Mesenchymal stem cell (in vitro differentiated cells and primary cell): ENCODE measurements around the gene EPG5.

ENCODE experiments used
- DNase-seq: peaks from one replicate; pipeline ENCODE4 v3.0.0-alpha.2; 2013
- H2AFZ ChIP-seq: one replicate; pipeline ENCODE4 v1.6.1; 2013; ENCODE audit warnings: low read depth, mild to moderate bottlenecking, control low read depth, inconsistent platforms, low read length, moderate library complexity
- H2AK5ac ChIP-seq: 2 replicates; pipeline ENCODE4 v1.6.1; 2013; ENCODE audit warnings: low read length, moderate library complexity, mild to moderate bottlenecking, inconsistent platforms; ENCODE audit not compliant: severe bottlenecking
- H2BK120ac ChIP-seq: one replicate; pipeline ENCODE4 v1.6.1; 2013; ENCODE audit warnings: low read depth, mild to moderate bottlenecking, inconsistent platforms, low read length, moderate library complexity
- H2BK12ac ChIP-seq, 2 experiments: one replicate each; pipeline ENCODE4 v1.6.1; 2013; ENCODE audit warnings: inconsistent platforms in 2 of 2, low read length in 2 of 2, mild to moderate bottlenecking in 2 of 2, moderate library complexity in 2 of 2, control low read depth in 1 of 2
- H2BK15ac ChIP-seq: one replicate; pipeline ENCODE4 v1.6.1; 2013; ENCODE audit warnings: mild to moderate bottlenecking, low read depth, inconsistent platforms; ENCODE audit not compliant: poor library complexity, severe bottlenecking
- H2BK5ac ChIP-seq: 2 replicates; pipeline ENCODE4 v1.6.1; 2013; ENCODE audit warnings: low read depth, mild to moderate bottlenecking, low read length, control low read depth, inconsistent platforms; ENCODE audit not compliant: poor library complexity, severe bottlenecking
- H3K14ac ChIP-seq, 2 experiments: one replicate each; pipeline ENCODE4 v1.6.1; 2013; ENCODE audit warnings: inconsistent platforms in 2 of 2, low read length in 2 of 2, control low read depth in 1 of 2, mild to moderate bottlenecking in 1 of 2, moderate library complexity in 1 of 2
- H3K18ac ChIP-seq, 2 experiments: one replicate each; pipeline ENCODE4 v1.6.1; 2013; ENCODE audit warnings: inconsistent platforms in 2 of 2, low read length in 2 of 2, control low read depth in 1 of 2, low read depth in 1 of 2, mild to moderate bottlenecking in 1 of 2
- H3K23ac ChIP-seq, 2 experiments: one replicate each; pipeline ENCODE4 v1.6.1; 2013; ENCODE audit warnings: inconsistent platforms in 2 of 2, low read length in 2 of 2, mild to moderate bottlenecking in 2 of 2, moderate library complexity in 2 of 2, control low read depth in 1 of 2
- H3K27ac ChIP-seq: 2 replicates; pipeline ENCODE4 v1.5.1; 2013; ENCODE audit warnings: mild to moderate bottlenecking, moderate library complexity, low read length, control low read depth, inconsistent platforms; ENCODE audit not compliant: poor library complexity, severe bottlenecking
- H3K27me3 ChIP-seq, 2 experiments: 2 replicates each; pipeline versions ENCODE4 v1.6.1 to v1.7.0; 2013; ENCODE audit warnings: low read length in 2 of 2, mild to moderate bottlenecking in 2 of 2, moderate library complexity in 2 of 2, control low read depth in 1 of 2, inconsistent platforms in 1 of 2; ENCODE audit not compliant: control insufficient read depth in 1 of 2, insufficient read depth in 1 of 2
- H3K36me3 ChIP-seq, 2 experiments: 2 replicates each; pipeline versions ENCODE4 v1.6.1 to v1.7.0; 2013; ENCODE audit warnings: low read length in 2 of 2, control low read depth in 1 of 2, inconsistent platforms in 1 of 2, low read depth in 1 of 2, mild to moderate bottlenecking in 1 of 2; ENCODE audit not compliant: insufficient read depth in 2 of 2, control insufficient read depth in 1 of 2
- H3K4ac ChIP-seq, 2 experiments: one replicate each; pipeline ENCODE4 v1.6.1; 2013; ENCODE audit warnings: inconsistent platforms in 2 of 2, low read length in 2 of 2, mild to moderate bottlenecking in 2 of 2, moderate library complexity in 2 of 2, control low read depth in 1 of 2, low read depth in 1 of 2
- H3K4me1 ChIP-seq: 2 replicates; pipeline ENCODE4 v1.6.1; 2013; ENCODE audit warnings: low read depth, low read length, control low read depth; ENCODE audit not compliant: control insufficient read depth, insufficient read depth
- H3K4me2 ChIP-seq: 2 replicates; pipeline ENCODE4 v1.6.1; 2013; ENCODE audit warnings: low read length, mild to moderate bottlenecking, inconsistent platforms; ENCODE audit not compliant: poor library complexity, severe bottlenecking
- H3K4me3 ChIP-seq, 2 experiments: 2 replicates each; pipeline versions ENCODE4 v1.5.1 to v1.7.0; 2013; ENCODE audit warnings: low read length in 2 of 2, mild to moderate bottlenecking in 2 of 2, control low read depth in 1 of 2, low read depth in 1 of 2; ENCODE audit not compliant: insufficient read depth in 1 of 2
- H3K79me1 ChIP-seq: replicated peaks from 2 replicates; pipeline ENCODE4 v1.6.1; 2013; ENCODE audit warnings: mild to moderate bottlenecking, control low read depth, low read length, inconsistent platforms; ENCODE audit not compliant: poor library complexity, severe bottlenecking
- H3K9ac ChIP-seq: 2 replicates; pipeline ENCODE4 v1.7.0; 2013; ENCODE audit warnings: mild to moderate bottlenecking, low read length, moderate library complexity
- H3K9me3 ChIP-seq: 2 replicates; pipeline ENCODE4 v1.7.0; 2013; ENCODE audit warnings: mild to moderate bottlenecking, low read length; ENCODE audit not compliant: control insufficient read depth
- H4K8ac ChIP-seq: one replicate; pipeline ENCODE4 v1.6.1; 2013; ENCODE audit warnings: inconsistent platforms, mild to moderate bottlenecking, low read length, moderate library complexity
- H4K91ac ChIP-seq: one replicate; pipeline ENCODE4 v1.6.1; 2013; ENCODE audit warnings: mild to moderate bottlenecking, low read length, inconsistent platforms
- WGBS: methylation state at CpG from one replicate; pipeline ENCODE4 v1.1.7; 2013; ENCODE audit warnings: mixed read lengths; 5-methylcytosine and 5-hydroxymethylcytosine counted together

The EPG5 gene

GRCh38 chr18:45920367-45920766, 46.8 kb downstream of the EPG5 start:
- Histone ChIP-seq H4K91ac (no peak overlapping the region), H3K9me3 (no peaks in the 10 kb centered on the region), H3K36me3 (peaks cover 37 to 95% of the 10 kb centered on the region in 2 experiments), H3K9ac (no peak overlapping the region), H2BK120ac (no peak overlapping the region), H2BK12ac (no peak overlapping the region), H3K4me3 (no peak overlapping the region), H3K79me1 (peaks cover 21% of the 10 kb centered on the region), H3K23ac (no peak overlapping the region), H3K4me2 (no peak overlapping the region), H3K4me1 (no peaks in the 10 kb centered on the region), H2BK15ac (no peak overlapping the region), H3K4ac (no peak overlapping the region), H2AFZ (no peak overlapping the region), H3K27ac (no peak overlapping the region), H2BK5ac (no peak overlapping the region), H3K27me3 (no peaks in the 10 kb centered on the region), H3K18ac (no peak overlapping the region), H2AK5ac (no peak overlapping the region), H3K14ac (no peak overlapping the region), H4K8ac (no peak overlapping the region)
- WGBS: 81% methylated on average over 3 of the region's 4 CpGs
- no peak for DNase-seq

GRCh38 chr18:45916302-45916701, 50.8 kb downstream of the EPG5 start:
- Histone ChIP-seq H3K18ac (no peak overlapping the region), H3K14ac (no peak overlapping the region), H2AK5ac (no peak overlapping the region), H3K9me3 (no peaks in the 10 kb centered on the region), H2BK15ac (no peak overlapping the region), H2AFZ (no peak overlapping the region), H3K27me3 (no peaks in the 10 kb centered on the region), H4K8ac (no peak overlapping the region), H3K4me2 (no peak overlapping the region), H3K36me3 (peaks cover 42 to 89% of the 10 kb centered on the region in 2 experiments), H3K23ac (no peak overlapping the region), H2BK120ac (no peak overlapping the region), H3K79me1 (peaks cover 19% of the 10 kb centered on the region), H4K91ac (no peak overlapping the region), H3K27ac (no peak overlapping the region), H2BK12ac (no peak overlapping the region), H2BK5ac (no peak overlapping the region), H3K9ac (no peak overlapping the region), H3K4me1 (no peaks in the 10 kb centered on the region), H3K4me3 (no peak overlapping the region), H3K4ac (no peak overlapping the region)
- no peak for DNase-seq
- 89% methylated on average over 5 of the region's 8 CpGs for WGBS

DNA sequence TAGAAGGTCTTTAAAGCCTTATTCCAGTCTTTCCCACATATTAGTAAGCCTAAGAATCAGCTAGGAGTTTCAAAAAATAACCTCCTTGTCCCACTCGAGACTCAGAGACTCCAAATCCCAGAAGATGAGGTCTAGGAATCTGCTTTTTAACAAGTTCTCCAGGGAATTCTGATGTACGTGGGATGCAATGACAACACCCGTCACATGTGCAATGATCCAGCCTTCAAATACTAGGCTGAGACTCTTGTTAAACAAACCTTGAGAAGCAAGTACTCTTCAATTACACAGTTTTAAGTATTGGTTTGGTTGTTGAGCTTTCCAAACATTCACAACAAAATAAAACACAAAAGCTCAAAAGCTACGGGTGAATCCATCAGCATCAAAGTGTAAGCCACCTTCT, 53.9 kb downstream of the EPG5 start:
- Histone ChIP-seq H2BK120ac (no peak overlapping the region), H3K23ac (no peak overlapping the region), H2BK15ac (no peak overlapping the region), H2BK12ac (no peak overlapping the region), H3K4ac (no peak overlapping the region), H2BK5ac (no peak overlapping the region), H4K91ac (no peak overlapping the region), H3K4me2 (no peak overlapping the region), H3K27ac (no peak overlapping the region), H3K4me3 (no peak overlapping the region), H3K79me1 (peaks cover 22% of the 10 kb centered on the region), H3K4me1 (no peaks in the 10 kb centered on the region), H3K9me3 (no peaks in the 10 kb centered on the region), H3K27me3 (no peaks in the 10 kb centered on the region), H3K36me3 (peaks cover 45 to 89% of the 10 kb centered on the region in 2 experiments), H3K14ac (no peak overlapping the region), H4K8ac (no peak overlapping the region), H3K9ac (no peak overlapping the region), H2AFZ (no peak overlapping the region), H2AK5ac (no peak overlapping the region), H3K18ac (no peak overlapping the region)
- DNase-seq: no peak
- 96% methylated on average over 4 of the region's 4 CpGs for WGBS

DNA sequence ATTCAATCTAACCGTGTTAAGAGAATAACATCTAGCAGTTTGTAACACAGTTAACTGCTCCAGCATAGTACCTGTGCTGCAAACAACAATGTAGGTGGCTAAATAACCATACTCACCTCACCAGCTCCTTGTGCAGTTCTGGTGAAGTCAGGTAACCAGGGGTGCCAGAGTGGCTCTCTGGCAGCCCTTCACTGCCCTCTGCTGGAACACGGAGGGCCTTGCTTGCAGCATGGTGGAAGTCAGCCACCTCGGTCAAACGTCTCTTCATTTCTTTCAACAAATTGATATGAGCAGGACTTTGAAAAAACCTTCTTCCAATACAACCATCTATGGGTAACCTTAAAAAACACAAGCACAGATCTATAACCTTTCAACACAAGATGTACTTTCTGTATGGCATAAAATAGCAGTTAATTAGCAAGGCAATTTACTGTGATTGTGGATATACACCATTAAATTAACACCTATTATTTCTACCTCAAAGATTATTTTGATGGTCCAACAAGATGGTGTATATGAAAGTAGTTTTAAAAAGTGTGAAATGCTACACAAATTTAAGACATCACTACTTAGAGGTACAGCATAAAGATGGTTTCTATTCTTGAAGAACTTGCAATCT, 56.6 kb downstream of the EPG5 start:
- Histone ChIP-seq H2BK120ac (no peak overlapping the region), H2AFZ (no peak overlapping the region), H2BK15ac (no peak overlapping the region), H3K18ac (no peak overlapping the region), H3K4me1 (no peaks in the 10 kb centered on the region), H3K36me3 (peaks cover 38 to 87% of the 10 kb centered on the region in 2 experiments), H2BK12ac (no peak overlapping the region), H3K4me3 (no peak overlapping the region), H3K27ac (no peak overlapping the region), H3K4me2 (no peak overlapping the region), H4K8ac (no peak overlapping the region), H3K4ac (no peak overlapping the region), H3K14ac (no peak overlapping the region), H3K9me3 (no peaks in the 10 kb centered on the region), H4K91ac (no peak overlapping the region), H3K79me1 (peaks cover 18% of the 10 kb centered on the region), H2BK5ac (no peak overlapping the region), H3K27me3 (no peaks in the 10 kb centered on the region), H2AK5ac (no peak overlapping the region), H3K9ac (no peak overlapping the region), H3K23ac (no peak overlapping the region)
- WGBS: 67% methylated on average over 3 of the region's 4 CpGs
- DNase-seq: peak; percentile 53
